Measurements from ENCODE around the gene KIF1A. TPM values are rescaled to one million over a fixed set of nuclear protein-coding genes. Genes with fewer than 3 reads are reported as not detected.

Gene KIF1A
- total and polyA plus RNA-seq, 2 of the 8 experiments (the other 6 are each of a cell fraction or from before 2014, with no cell fraction given): 61.3 to 281 TPM

DNA sequence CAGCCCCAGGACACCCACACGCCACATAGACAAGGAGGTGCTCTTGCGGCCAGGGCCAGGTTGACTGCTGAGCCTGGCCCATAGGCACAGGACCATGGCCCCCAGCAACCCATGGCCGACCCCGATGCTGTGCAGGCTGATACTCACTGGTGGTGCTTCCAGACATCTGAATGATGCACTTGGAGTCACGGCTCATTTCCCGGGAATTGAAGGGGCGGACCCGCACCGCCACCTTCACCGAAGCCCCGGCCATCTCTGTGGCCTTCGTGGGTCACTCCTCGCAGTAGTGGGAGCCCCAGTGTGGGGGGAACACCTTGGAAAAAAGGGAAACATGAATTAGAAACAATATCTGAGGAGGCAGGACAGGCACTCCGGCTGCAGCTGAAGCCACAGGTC, 22.5 kb downstream of the KIF1A start (continued):
- TF ChIP-seq, protein P1, sequence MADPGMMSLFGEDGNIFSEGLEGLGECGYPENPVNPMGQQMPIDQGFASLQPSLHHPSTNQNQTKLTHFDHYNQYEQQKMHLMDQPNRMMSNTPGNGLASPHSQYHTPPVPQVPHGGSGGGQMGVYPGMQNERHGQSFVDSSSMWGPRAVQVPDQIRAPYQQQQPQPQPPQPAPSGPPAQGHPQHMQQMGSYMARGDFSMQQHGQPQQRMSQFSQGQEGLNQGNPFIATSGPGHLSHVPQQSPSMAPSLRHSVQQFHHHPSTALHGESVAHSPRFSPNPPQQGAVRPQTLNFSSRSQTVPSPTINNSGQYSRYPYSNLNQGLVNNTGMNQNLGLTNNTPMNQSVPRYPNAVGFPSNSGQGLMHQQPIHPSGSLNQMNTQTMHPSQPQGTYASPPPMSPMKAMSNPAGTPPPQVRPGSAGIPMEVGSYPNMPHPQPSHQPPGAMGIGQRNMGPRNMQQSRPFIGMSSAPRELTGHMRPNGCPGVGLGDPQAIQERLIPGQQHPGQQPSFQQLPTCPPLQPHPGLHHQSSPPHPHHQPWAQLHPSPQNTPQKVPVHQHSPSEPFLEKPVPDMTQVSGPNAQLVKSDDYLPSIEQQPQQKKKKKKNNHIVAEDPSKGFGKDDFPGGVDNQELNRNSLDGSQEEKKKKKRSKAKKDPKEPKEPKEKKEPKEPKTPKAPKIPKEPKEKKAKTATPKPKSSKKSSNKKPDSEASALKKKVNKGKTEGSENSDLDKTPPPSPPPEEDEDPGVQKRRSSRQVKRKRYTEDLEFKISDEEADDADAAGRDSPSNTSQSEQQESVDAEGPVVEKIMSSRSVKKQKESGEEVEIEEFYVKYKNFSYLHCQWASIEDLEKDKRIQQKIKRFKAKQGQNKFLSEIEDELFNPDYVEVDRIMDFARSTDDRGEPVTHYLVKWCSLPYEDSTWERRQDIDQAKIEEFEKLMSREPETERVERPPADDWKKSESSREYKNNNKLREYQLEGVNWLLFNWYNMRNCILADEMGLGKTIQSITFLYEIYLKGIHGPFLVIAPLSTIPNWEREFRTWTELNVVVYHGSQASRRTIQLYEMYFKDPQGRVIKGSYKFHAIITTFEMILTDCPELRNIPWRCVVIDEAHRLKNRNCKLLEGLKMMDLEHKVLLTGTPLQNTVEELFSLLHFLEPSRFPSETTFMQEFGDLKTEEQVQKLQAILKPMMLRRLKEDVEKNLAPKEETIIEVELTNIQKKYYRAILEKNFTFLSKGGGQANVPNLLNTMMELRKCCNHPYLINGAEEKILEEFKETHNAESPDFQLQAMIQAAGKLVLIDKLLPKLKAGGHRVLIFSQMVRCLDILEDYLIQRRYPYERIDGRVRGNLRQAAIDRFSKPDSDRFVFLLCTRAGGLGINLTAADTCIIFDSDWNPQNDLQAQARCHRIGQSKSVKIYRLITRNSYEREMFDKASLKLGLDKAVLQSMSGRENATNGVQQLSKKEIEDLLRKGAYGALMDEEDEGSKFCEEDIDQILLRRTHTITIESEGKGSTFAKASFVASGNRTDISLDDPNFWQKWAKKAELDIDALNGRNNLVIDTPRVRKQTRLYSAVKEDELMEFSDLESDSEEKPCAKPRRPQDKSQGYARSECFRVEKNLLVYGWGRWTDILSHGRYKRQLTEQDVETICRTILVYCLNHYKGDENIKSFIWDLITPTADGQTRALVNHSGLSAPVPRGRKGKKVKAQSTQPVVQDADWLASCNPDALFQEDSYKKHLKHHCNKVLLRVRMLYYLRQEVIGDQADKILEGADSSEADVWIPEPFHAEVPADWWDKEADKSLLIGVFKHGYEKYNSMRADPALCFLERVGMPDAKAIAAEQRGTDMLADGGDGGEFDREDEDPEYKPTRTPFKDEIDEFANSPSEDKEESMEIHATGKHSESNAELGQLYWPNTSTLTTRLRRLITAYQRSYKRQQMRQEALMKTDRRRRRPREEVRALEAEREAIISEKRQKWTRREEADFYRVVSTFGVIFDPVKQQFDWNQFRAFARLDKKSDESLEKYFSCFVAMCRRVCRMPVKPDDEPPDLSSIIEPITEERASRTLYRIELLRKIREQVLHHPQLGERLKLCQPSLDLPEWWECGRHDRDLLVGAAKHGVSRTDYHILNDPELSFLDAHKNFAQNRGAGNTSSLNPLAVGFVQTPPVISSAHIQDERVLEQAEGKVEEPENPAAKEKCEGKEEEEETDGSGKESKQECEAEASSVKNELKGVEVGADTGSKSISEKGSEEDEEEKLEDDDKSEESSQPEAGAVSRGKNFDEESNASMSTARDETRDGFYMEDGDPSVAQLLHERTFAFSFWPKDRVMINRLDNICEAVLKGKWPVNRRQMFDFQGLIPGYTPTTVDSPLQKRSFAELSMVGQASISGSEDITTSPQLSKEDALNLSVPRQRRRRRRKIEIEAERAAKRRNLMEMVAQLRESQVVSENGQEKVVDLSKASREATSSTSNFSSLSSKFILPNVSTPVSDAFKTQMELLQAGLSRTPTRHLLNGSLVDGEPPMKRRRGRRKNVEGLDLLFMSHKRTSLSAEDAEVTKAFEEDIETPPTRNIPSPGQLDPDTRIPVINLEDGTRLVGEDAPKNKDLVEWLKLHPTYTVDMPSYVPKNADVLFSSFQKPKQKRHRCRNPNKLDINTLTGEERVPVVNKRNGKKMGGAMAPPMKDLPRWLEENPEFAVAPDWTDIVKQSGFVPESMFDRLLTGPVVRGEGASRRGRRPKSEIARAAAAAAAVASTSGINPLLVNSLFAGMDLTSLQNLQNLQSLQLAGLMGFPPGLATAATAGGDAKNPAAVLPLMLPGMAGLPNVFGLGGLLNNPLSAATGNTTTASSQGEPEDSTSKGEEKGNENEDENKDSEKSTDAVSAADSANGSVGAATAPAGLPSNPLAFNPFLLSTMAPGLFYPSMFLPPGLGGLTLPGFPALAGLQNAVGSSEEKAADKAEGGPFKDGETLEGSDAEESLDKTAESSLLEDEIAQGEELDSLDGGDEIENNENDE (IDR thresholded peaks at IDR 0.05; ENCODE audit: insufficient replicate concordance, low read length): no peak
